Loucy (cell line): Measurements from ENCODE around the gene ATP10D.

Experiments used
- H2AFZ ChIP-seq: fragments of 200-600 bp; sonication (generic); 2 replicates; pipeline ENCODE4 v1.6.0; 2016; ENCODE audit warnings: antibody characterized with exemption, mild to moderate bottlenecking, low read length, moderate library complexity
- H3F3A ChIP-seq: fragments of 200-600 bp; 2 replicates; pipeline ENCODE4 v1.6.0; 2016; ENCODE audit warnings: antibody characterized with exemption, low read depth, mild to moderate bottlenecking
- H3K27me3 ChIP-seq: fragments of 200-600 bp; sonication (generic); 2 replicates; pipeline ENCODE4 v1.6.1; 2014; ENCODE audit warnings: low read length, mild to moderate bottlenecking; ENCODE audit not compliant: insufficient read depth, poor library complexity, severe bottlenecking
- H3K36me3 ChIP-seq: fragments of 200-600 bp; sonication (generic); 2 replicates; pipeline ENCODE4 v1.6.1; 2016; ENCODE audit warnings: low read length; ENCODE audit not compliant: insufficient read depth
- H3K4me1 ChIP-seq: fragments of 200-600 bp; sonication (generic); 2 replicates; pipeline ENCODE4 v1.5.1; 2014; ENCODE audit warnings: low read length, mild to moderate bottlenecking; ENCODE audit not compliant: insufficient read depth, poor library complexity, severe bottlenecking
- H3K4me2 ChIP-seq: fragments of 200-600 bp; sonication (generic); 2 replicates; pipeline ENCODE4 v1.6.0; 2014; ENCODE audit warnings: antibody characterized with exemption, low read length, low read depth, mild to moderate bottlenecking; ENCODE audit not compliant: poor library complexity, severe bottlenecking
- H3K4me3 ChIP-seq: fragments of 200-600 bp; sonication (generic); 2 replicates; pipeline ENCODE4 v1.5.1; 2014; ENCODE audit warnings: low read length, mild to moderate bottlenecking, mixed read lengths; ENCODE audit not compliant: poor library complexity, severe bottlenecking
- H3K79me2 ChIP-seq: fragments of 200-600 bp; sonication (generic); 2 replicates; pipeline ENCODE4 v1.6.1; 2014; ENCODE audit warnings: low read length; ENCODE audit not compliant: insufficient read depth
- H3K9ac ChIP-seq: fragments of 200-600 bp; sonication (generic); 2 replicates; pipeline ENCODE4 v1.6.0; 2014; ENCODE audit warnings: mild to moderate bottlenecking, low read depth, low read length, moderate library complexity; ENCODE audit not compliant: poor library complexity, severe bottlenecking
- H3K9me2 ChIP-seq: fragments of 200-600 bp; sonication (generic); replicated peaks from 2 replicates; pipeline ENCODE4 v1.6.1; 2016; ENCODE audit warnings: low read depth, low read length, mixed read lengths
- H3K9me3 ChIP-seq: fragments of 200-600 bp; sonication (generic); 2 replicates; pipeline ENCODE4 v1.6.1; 2014; ENCODE audit warnings: mild to moderate bottlenecking, antibody characterized with exemption, low read length, low read depth; ENCODE audit not compliant: insufficient read depth
- H4K20me1 ChIP-seq: fragments of 200-600 bp; sonication (generic); 2 replicates; pipeline ENCODE4 v1.6.0; 2014; ENCODE audit warnings: antibody characterized with exemption, low read length, mild to moderate bottlenecking; ENCODE audit not compliant: insufficient read depth, poor library complexity, severe bottlenecking
- EZH2phosphoT487 ChIP-seq: fragments of 200-600 bp; IDR thresholded peaks from 2 replicates; pipeline ENCODE4 v1.6.1; 2018; ENCODE audit warnings: antibody characterized with exemption, mild to moderate bottlenecking, moderate library complexity, borderline replicate concordance
- TF ChIP-seq, protein P1 (sequence below): fragments of 200-600 bp; sonication (generic); conservative IDR thresholded peaks from 2 replicates; pipeline ENCODE4 v1.5.1; 2014; ENCODE audit warnings: mild to moderate bottlenecking, antibody characterized with exemption, low read length

ATP10D gene

DNA sequence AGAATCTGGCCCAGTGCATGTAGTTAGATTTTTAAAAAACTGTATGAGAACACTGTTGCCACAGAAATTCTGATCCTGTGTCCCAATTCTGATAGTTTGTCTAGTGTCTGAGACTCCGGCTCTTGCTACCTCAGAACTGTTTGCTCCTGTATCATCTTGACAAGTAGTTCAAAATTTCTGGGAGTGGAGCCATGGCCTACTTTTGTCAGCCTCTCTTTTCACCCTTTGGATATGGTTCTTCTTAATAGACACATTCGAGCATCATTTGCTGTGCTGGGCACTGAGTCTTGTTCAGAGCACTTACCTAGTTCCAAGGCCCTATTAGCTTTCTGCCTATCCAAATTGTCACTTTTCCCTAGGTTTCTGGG lies 46.9 kb downstream of the ATP10D start:
- H2AFZ ChIP-seq, result no peak overlapping the region

DNA sequence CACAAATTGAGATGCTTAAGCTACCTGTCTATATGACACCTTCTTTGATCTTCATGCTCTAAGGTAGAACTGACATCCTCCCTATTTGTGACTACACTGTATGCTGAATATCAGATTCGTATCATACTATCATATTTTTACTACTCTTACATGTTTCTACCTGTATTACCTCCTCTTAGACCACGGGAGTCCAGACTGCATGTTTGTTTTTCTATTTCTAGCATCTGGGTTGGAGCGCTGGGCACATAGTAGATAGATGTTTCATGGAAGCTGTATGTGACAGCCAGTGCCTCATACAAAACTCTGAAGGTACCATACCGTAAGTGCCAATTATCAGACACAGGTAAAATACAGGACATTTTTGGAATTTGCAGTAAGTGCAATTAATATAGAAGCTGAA lies 47.6 kb downstream of the ATP10D start:
- Histone ChIP-seq H3K9me2 (no peaks in the 10 kb centered on the region), H3K27me3 (no peaks in the 10 kb centered on the region), H3F3A (0 out of 2 replicates have a peak, but pooled peaks cover 3% of the 10 kb centered on the region), H3K4me3 (no peak overlapping the region), H3K9me3 (0 out of 2 replicates have a peak, but pooled peaks cover 9% of the 10 kb centered on the region), H3K9ac (no peak overlapping the region), H3K4me2 (peak overlapping the region; percentile 65), H3K4me1 (peaks cover 38% of the 10 kb centered on the region), H2AFZ (no peak overlapping the region), H3K36me3 (no peaks in the 10 kb centered on the region; the same call in none of the 2 replicates), H3K79me2 (no peaks in the 10 kb centered on the region), H4K20me1 (peaks cover 3% of the 10 kb centered on the region)
- TF ChIP-seq EZH2phosphoT487, result no peak
- TF ChIP-seq, protein P1, sequence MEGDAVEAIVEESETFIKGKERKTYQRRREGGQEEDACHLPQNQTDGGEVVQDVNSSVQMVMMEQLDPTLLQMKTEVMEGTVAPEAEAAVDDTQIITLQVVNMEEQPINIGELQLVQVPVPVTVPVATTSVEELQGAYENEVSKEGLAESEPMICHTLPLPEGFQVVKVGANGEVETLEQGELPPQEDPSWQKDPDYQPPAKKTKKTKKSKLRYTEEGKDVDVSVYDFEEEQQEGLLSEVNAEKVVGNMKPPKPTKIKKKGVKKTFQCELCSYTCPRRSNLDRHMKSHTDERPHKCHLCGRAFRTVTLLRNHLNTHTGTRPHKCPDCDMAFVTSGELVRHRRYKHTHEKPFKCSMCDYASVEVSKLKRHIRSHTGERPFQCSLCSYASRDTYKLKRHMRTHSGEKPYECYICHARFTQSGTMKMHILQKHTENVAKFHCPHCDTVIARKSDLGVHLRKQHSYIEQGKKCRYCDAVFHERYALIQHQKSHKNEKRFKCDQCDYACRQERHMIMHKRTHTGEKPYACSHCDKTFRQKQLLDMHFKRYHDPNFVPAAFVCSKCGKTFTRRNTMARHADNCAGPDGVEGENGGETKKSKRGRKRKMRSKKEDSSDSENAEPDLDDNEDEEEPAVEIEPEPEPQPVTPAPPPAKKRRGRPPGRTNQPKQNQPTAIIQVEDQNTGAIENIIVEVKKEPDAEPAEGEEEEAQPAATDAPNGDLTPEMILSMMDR, result no peak

More for the DNA sequence above, 46.9 kb downstream of the ATP10D start:
- Histone ChIP-seq H3K9me3 (0 out of 2 replicates have a peak, but pooled peaks cover 9% of the 10 kb centered on the region), H3K9ac (no peak overlapping the region), H4K20me1 (peaks cover 3% of the 10 kb centered on the region), H3K9me2 (no peaks in the 10 kb centered on the region), H3K79me2 (no peaks in the 10 kb centered on the region), H3K27me3 (no peaks in the 10 kb centered on the region), H3F3A (0 out of 2 replicates have a peak, but pooled peaks cover 3% of the 10 kb centered on the region), H3K4me1 (peaks cover 38% of the 10 kb centered on the region), H3K4me3 (peak overlapping the region; percentile 16), H3K4me2 (peak overlapping the region; percentile 65), H3K36me3 (no peaks in the 10 kb centered on the region; the same call in none of the 2 replicates)
- TF ChIP-seq EZH2phosphoT487, result no peak
- TF ChIP-seq, protein P1, result no peak

DNA sequence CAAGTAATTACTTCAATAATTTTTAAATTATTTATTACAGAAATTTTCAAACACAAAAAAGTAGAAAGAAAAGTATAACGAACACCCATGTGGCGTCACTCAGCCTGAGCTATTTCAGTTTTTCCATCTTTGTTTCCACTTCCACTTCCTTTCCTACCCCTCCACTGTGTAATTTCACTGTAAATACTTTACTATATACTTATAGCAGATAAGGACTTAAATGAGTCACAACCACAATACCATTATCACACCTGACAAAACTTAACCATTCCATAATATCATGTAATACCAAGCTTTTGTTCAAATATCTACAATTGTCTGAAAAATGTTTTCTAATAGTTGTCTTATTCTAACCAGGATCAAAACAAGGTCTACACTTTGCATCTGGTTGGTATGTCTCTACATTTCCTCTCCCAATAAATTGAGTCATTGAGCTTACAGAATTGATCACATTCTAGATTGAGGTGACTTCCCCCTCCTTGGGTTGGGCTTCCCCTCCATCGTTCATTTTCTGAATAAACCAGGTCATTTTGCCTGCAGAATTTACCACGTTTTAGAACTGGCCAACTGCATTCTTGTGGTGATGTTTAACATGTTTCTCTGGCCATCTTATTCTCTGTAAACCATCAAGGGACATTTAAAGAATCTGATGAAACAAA lies 48.7 kb downstream of the ATP10D start:
- no peak for TF ChIP-seq EZH2phosphoT487
- TF ChIP-seq, protein P1, result no peak
- Histone ChIP-seq H3K4me1 (peaks cover 38% of the 10 kb centered on the region), H4K20me1 (peaks cover 3% of the 10 kb centered on the region), H3K4me2 (no peak overlapping the region), H3K36me3 (no peaks in the 10 kb centered on the region; the same call in none of the 2 replicates), H3K9ac (no peak overlapping the region), H2AFZ (no peak overlapping the region), H3K9me2 (no peaks in the 10 kb centered on the region), H3F3A (0 out of 2 replicates have a peak, but pooled peaks cover 3% of the 10 kb centered on the region), H3K4me3 (no peak overlapping the region), H3K27me3 (no peaks in the 10 kb centered on the region), H3K79me2 (no peaks in the 10 kb centered on the region), H3K9me3 (0 out of 2 replicates have a peak, but pooled peaks cover 9% of the 10 kb centered on the region)
